Kidney glomerular epithelial cell (primary cell): ENCODE measurements around the gene EFHD2.
"Not testable (repeated sequence)": the region's sequence is repeated elsewhere in the genome, so short reads cannot be mapped to it uniquely, and the experiment has no call there.

Source experiments
- DNase-seq: peaks from one replicate; lab custom pipeline; 2025; lab: John Stamatoyannopoulos, UW

Gene EFHD2

DNA sequence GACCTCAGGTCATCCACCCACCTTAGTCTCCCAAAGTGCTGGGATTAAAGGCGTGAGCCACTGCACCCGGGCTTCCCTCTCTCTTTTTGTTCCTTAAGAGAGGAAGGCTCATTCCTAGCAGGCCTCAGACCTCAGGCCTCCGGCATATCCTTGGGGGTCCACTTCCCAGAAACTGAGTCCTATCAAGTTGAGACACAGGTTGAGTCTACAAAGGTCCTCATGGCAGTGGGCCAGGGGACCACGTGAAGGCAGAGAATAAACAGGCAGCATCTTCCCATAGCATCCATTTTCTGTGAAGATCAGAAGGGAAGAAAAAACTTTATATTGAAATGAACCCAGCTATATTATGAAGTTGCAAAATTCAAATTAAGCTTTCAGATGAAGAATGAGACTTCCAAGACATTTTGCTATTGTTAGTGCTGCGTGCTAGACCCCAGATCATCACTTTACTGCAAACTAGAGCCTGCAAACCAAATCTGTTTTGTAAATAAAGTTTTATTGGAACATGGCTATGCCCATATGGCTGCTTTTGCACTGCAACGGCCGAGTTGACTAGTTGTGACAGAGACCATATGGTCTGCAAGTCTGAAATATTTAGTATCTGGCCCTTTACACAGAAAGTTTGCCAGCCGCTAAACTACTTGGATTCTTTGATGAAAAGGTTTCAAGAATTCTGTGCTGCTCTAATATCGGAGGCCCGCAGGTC, 43.3 kb downstream of the EFHD2 start:
- no peak for DNase-seq

DNA sequence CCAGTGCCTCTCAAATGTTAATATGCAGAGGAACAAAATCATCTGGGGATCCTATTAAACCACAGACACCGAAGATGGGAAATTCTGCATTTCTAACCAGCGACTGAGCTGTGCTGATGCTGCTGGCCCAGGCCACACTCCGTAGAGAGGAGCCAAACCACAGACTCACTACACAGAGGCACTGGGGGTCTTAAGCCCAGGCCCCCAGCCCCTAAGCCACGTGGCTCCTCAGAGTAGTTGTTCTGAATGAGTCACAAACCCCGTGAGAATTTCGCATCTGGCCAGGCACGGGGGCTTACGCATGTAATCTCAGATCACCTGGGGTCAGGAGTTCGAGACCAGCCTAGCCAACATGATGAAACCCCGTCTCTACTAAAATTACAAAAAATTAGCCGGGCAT, 44.0 kb downstream of the EFHD2 start:
- DNase-seq: no peak

DNA sequence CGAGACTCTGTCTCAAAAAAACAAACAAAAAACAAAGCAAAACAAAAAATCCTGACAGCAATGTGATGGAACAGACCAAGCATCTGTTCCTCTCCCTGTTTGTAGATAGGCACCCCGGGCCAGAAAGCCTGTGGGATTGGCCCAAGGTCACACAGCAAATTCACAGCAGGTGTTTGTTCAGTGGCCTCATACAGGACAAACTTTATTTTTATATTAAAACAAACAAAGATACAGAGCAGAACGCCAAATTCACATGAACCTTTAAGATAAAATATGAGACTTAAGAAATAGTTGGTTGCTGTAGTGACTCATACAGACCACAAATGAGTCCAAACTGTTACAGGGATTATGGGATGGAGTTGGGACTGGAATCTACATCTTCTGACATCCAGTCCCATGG, 44.6 kb downstream of the EFHD2 start:
- DNase-seq: no peak

DNA sequence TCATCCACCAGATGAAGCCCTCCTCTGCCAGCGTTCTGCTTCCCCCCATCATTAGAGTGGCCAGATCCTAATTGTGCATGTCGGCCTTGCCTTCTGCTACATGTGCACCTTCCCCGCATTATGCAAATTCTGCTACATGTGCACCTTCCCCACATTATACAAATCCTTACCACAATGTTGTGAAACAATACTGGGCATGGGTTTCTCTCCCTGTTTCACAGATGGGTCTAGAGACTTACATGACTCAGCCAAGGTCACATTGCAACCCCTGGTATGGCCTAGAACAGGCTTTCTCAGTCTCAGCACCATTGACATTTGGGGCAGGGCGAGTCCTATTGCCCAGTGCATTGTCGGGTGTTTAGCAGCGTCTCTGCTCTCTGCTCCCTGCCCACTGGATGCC, 45.8 kb downstream of the EFHD2 start:
- no peak for DNase-seq

DNA sequence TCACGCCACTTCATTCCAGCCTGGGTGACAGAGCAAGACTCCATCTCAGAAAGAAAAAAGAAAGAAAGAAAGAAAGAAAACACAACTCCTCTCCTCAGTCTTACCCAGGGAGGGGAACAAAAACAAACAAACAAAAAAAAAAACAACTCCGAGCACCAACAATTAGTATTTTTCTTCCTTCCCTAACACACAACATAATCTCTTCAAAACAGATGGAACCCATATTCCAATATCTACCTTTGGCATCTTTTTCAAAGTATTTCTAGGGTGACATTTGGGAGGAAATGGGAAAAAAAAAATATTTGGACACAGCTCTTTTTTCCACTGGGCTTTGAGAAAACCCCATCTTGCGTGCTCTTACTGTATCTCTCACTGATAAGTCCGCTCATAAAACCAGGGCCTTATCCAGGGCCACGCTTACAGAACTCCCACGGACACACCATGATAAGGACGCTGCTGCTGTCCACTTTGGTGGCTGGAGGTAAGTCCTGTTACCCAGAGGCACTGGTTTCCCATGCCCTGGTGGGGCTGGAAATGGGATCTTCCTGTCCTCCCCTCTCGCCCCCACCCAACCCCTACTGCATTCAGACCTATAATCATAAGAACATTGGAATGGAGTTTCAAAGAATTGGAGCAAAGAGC, 46.7 kb downstream of the EFHD2 start, which contains the start of gene CELA2A:
Gene CELA2A (plus strand): TSS at position 420 of the 642 bp plus-strand sequence. CDS start 22 bp downstream, at position 442.
- DNase-seq: no peak

- DNase-seq: no peak
These were observed 47.9 kb downstream of the EFHD2 start for GRCh38 chr1:15457585-15457984.

DNA sequence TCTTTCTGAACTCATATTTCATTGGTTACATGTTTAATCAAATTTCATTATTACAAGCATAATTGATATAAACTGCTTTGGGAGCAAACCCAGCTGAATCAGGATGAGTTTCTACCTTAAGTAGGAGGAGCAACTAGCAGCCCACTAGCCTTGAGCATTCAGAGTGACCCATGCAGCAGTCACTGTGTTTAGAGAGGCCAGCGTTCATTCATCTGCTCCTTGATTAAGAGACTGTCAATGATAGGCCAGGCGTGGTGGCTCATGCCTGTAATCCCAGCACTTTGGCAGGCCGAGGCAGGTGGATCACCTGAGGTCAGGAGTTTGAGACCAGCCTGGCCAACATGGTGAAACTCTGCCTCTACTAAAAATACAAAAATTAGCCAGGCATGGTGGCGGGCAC, 48.7 kb downstream of the EFHD2 start:
- not testable (repeated sequence) for DNase-seq

GRCh38 chr1:15459771-15460707, 50.4 kb downstream of the EFHD2 start:
- DNase-seq: no peak

GRCh38 chr1:15460708-15461095, 51.0 kb downstream of the EFHD2 start:
- no peak for DNase-seq

DNA sequence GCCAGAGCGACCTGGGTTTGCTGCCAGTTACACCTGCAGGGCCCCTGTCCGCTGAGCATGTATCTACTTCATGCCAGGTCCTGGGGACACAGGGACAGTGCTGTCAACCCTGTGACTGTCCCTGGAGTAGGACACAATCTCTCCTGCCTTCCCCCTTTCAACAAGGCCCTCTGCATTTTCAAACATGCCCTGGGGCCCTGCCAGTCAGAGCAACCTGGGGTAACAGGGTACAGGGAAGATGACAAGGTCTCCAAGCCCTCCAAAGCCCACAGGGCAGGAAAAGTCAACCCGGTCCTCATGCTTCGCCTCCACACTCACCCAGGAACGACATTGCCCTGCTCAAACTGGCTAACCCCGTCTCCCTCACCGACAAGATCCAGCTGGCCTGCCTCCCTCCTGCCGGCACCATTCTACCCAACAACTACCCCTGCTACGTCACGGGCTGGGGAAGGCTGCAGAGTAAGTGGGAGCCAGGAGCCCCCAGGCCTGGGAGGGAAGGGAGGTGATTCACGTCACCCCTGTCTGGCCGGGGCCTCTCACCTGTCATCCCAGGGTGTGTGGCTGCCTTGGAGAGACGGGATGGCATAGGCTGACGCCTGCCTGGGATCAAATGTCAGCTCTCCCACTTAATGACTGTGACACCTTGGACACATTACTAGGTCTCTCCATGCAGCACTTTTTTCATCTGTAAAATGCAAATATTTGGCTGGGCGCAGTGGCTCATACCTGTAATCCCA, 53.5 kb downstream of the EFHD2 start:
- not testable (repeated sequence) for DNase-seq

- DNase-seq: not testable (repeated sequence)
These were observed 54.2 kb downstream of the EFHD2 start for GRCh38 chr1:15463926-15464322.

DNA sequence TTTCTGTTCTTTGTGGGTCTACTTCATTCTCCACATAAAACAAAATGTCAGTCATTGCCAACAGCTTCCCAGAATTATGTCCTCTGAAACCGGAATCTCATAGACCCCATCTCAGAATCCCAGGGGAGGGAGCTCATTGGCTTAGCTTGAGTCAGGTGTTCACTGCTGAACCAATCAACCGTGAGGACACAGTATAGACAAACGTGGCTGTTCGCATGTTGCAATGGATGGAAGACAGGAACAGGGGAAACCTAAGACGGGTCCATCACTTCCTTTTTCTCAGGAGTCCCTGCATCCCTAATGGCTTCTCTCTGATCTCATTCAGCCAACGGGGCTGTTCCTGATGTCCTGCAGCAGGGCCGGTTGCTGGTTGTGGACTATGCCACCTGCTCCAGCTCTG, 56.0 kb downstream of the EFHD2 start:
- DNase-seq: no peak

GRCh38 chr1:15466955-15467625, 57.4 kb downstream of the EFHD2 start:
- not testable (repeated sequence) for DNase-seq

GRCh38 chr1:15468145-15468544, 58.5 kb downstream of the EFHD2 start:
- no peak for DNase-seq

- DNase-seq: no peak
These were observed 59.7 kb downstream of the EFHD2 start for GRCh38 chr1:15469361-15469760.

GRCh38 chr1:15469821-15470448, 60.2 kb downstream of the EFHD2 start:
- not testable (repeated sequence) for DNase-seq

DNA sequence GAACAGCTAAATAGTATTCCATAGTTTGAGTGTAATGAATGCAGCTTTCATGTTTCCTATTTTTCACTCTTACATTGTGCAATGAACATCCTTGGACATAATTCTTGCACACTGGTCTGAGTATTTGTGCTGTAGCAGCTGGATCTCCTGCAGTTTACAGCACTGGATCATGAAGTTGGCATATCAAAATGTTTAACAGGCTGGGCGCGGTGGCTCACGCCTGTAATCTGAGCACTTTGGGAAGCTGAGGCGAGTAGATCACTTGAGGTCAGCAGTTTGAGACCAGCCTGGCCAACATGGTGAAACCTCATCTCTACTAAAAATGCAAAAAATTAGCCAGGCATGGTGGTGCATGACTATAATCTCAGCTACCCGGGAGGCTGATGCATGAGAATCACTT, 61.4 kb downstream of the EFHD2 start:
- not testable (repeated sequence) for DNase-seq

- not testable (repeated sequence) for DNase-seq
These were observed 62.0 kb downstream of the EFHD2 start for GRCh38 chr1:15471723-15472122.

- DNase-seq: no peak
These were observed 62.9 kb downstream of the EFHD2 start for GRCh38 chr1:15472587-15472986.

DNA sequence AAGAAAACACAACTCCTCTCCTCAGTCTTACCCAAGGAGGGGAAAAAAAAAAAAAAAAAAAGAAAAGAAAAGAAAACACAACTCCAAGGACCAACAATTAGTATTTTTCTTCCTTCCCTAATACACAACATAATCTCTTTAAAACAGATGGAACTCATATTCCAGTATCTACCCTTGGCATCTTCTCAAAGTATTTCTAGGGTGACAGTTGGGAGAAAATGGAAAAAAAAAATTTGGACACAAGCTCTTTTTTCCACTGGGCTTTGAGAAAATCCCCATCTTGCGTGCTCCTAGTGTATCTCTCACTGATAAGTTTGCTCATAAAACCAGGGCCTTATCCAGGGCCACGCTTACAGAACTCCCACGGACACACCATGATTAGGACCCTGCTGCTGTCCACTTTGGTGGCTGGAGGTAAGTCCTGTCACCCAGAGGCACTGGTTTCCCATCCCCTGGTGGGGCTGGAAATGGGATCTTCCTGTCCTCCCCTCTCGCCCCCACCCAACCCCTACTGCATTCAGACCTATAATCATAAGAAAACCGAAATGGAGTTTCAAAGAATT, 66.1 kb downstream of the EFHD2 start, which contains the start of gene CELA2B:
Gene CELA2B (plus strand): TSS at position 353 of the 563 bp plus-strand sequence. CDS start 22 bp downstream, at position 375.
- no peak for DNase-seq
